A673 (cell line): ENCODE results near the gene CREB5. TPM values are rescaled to one million over a fixed set of nuclear protein-coding genes. Genes with fewer than 3 reads are reported as not detected.

Source experiments
- BruUV-seq: library from RNA; stranded (reverse); fragments of 400-500 nt; replicated peaks from 2 replicates; lab custom pipeline; 2021; lab: Mats Ljungman, UMichigan
- CTCF ChIA-PET: fragments of 300-600 bp; sonication (Branson Sonifier 250); formaldehyde crosslinking; loops from one replicate; lab custom pipeline; 2022; ENCODE audit warnings: antibody characterized with exemption; lab: Charles Lee
- POLR2A ChIA-PET: fragments of 300-600 bp; sonication (Branson Sonifier 250); formaldehyde crosslinking; loops from one replicate; lab custom pipeline; 2022; ENCODE audit warnings: antibody characterized with exemption; ENCODE audit not compliant: low non-redundant PET; lab: Charles Lee
- DNase-seq: peaks from one replicate; pipeline ENCODE4 v3.0.0-alpha.2; 2015; ENCODE audit warnings: low spot score
- H3K27ac ChIP-seq: fragments of 200-600 bp; sonication (generic); 2 replicates; pipeline ENCODE4 v1.5.1; 2016; ENCODE audit warnings: mixed run types, low read depth, mild to moderate bottlenecking, mixed read lengths, antibody characterized with exemption, low read length; ENCODE audit not compliant: poor library complexity, severe bottlenecking
- H3K27me3 ChIP-seq: fragments of 200-600 bp; sonication (generic); replicated peaks from 2 replicates; pipeline ENCODE4 v1.6.1; 2017; ENCODE audit warnings: mixed run types, low read depth, mild to moderate bottlenecking, mixed read lengths, antibody characterized with exemption, low read length; ENCODE audit not compliant: insufficient read depth, poor library complexity
- H3K36me3 ChIP-seq: fragments of 200-600 bp; sonication (generic); 2 replicates; pipeline ENCODE4 v1.6.1; 2016; ENCODE audit warnings: mixed run types, mild to moderate bottlenecking, mixed read lengths, antibody characterized with exemption, low read length; ENCODE audit not compliant: insufficient read depth, poor library complexity, severe bottlenecking
- H3K4me1 ChIP-seq: fragments of 200-600 bp; sonication (generic); 2 replicates; pipeline ENCODE4 v1.6.1; 2017; ENCODE audit warnings: mixed run types, mild to moderate bottlenecking, mixed read lengths, antibody characterized with exemption, low read length; ENCODE audit not compliant: insufficient read depth, poor library complexity, severe bottlenecking
- H3K4me3 ChIP-seq: fragments of 200-600 bp; sonication (generic); 2 replicates; pipeline ENCODE4 v1.5.1; 2016; ENCODE audit warnings: low read depth, mixed run types, mild to moderate bottlenecking, mixed read lengths, low read length; ENCODE audit not compliant: poor library complexity, severe bottlenecking
- H3K9me3 ChIP-seq: fragments of 200-600 bp; sonication (generic); 2 replicates; pipeline ENCODE4 v1.6.1; 2016; ENCODE audit warnings: mixed run types, low read depth, mild to moderate bottlenecking, mixed read lengths, antibody characterized with exemption, low read length; ENCODE audit not compliant: poor library complexity, severe bottlenecking
- EZH2 ChIP-seq: fragments of 200-600 bp; sonication (generic); IDR thresholded peaks from 2 replicates; pipeline ENCODE4 v1.6.1; 2017; ENCODE audit warnings: borderline replicate concordance, low read depth, mild to moderate bottlenecking, mixed read lengths, antibody characterized with exemption, low read length; ENCODE audit not compliant: poor library complexity, severe bottlenecking
- intact Hi-C: fragments of 100-400 bp; cut with micrococcal nuclease; formaldehyde crosslinking; loops from one replicate; pipeline ENCODE4 v1.10.0; 2022; ENCODE audit not compliant: unreplicated experiment
- total RNA-seq: library from RNA; stranded (reverse); gene quantifications from 2 replicates; pipeline ENCODE4 v1.2.3, GENCODE V29; 2021
- TF ChIP-seq, protein P1 (sequence below): fragments of 300-800, 200-600 bp; sonication (generic); conservative IDR thresholded peaks from 2 replicates; pipeline ENCODE4 v1.5.1; 2017; ENCODE audit warnings: low read depth, mild to moderate bottlenecking, antibody characterized with exemption, low read length, moderate library complexity, mixed read lengths

CREB5 gene
- total RNA-seq, 1 experiment from 2014 or later = 10.3 TPM

DNA sequence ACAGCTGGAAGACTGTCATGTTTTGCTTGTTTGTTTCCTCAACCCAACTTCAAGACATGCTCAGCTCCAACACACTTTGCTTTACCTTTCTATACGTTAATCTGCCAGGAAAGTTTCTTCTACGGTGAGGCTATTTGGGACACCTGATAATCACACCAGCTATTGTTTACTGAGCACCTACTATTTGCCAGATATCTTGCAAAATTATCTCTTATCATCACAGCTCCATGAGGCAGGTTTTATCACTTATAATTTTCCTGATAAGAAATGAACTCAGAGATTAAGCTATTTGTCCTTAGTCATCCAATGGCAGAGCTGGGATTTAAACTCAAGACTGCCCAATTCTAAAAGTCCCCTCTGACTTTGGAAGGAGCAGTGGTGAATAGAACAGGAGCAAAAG, 117.4 kb downstream of the CREB5 start:
- intact Hi-C loops = no loop called here
- H3K27me3 ChIP-seq = no peaks in the 10 kb centered on the region
- no TSS peak for BruUV-seq
- DNase-seq = no peak
- no peak overlapping the region for H3K27ac ChIP-seq
- TF ChIP-seq EZH2 = no peak
- TF ChIP-seq, protein P1, sequence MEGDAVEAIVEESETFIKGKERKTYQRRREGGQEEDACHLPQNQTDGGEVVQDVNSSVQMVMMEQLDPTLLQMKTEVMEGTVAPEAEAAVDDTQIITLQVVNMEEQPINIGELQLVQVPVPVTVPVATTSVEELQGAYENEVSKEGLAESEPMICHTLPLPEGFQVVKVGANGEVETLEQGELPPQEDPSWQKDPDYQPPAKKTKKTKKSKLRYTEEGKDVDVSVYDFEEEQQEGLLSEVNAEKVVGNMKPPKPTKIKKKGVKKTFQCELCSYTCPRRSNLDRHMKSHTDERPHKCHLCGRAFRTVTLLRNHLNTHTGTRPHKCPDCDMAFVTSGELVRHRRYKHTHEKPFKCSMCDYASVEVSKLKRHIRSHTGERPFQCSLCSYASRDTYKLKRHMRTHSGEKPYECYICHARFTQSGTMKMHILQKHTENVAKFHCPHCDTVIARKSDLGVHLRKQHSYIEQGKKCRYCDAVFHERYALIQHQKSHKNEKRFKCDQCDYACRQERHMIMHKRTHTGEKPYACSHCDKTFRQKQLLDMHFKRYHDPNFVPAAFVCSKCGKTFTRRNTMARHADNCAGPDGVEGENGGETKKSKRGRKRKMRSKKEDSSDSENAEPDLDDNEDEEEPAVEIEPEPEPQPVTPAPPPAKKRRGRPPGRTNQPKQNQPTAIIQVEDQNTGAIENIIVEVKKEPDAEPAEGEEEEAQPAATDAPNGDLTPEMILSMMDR = no peak
- H3K9me3 ChIP-seq = no peaks in the 10 kb centered on the region
- no peak overlapping the region for H3K4me3 ChIP-seq
- POLR2A ChIA-PET = no interaction called here
- no peaks in the 10 kb centered on the region for H3K4me1 ChIP-seq
- CTCF ChIA-PET = no interaction called here
- H3K36me3 ChIP-seq = no peaks in the 10 kb centered on the region

DNA sequence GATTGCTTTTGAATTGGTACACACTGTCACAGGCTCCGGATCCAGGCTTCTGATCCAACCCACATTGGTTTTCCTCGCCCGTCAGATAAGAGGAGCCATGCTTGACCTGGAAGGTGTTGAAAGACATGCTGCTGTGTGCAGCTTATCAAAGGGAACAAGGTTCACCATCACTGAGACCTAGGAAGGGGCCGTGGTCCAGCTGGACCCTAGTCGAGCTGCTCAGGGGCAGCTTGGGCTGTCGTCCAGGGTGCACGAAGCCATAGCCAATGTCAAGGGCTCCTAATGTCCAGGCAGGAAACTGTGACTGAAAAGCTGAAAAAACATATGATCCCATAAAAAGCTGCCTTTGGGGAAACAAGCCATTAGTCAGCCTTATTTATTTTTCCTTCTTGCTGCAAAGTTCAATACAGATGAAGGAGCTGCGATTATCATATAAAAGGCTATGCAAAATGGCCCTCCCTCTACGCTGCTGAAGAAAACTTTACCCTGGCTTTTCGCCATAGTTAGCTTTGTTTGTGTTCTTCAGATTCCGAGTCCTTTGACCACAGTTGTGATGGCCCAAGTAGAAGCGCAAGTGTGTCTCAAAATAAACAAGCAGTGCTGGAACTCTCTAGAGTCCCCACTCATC, 118.0 kb downstream of the CREB5 start:
- Histone ChIP-seq H3K27ac (no peak overlapping the region), H3K9me3 (no peaks in the 10 kb centered on the region), H3K4me3 (no peak overlapping the region), H3K27me3 (no peaks in the 10 kb centered on the region), H3K4me1 (no peaks in the 10 kb centered on the region), H3K36me3 (no peaks in the 10 kb centered on the region)
- ChIA-PET POLR2A (no interaction called here), CTCF (no interaction called here)
- no TSS peak for BruUV-seq
- no peak for DNase-seq
- TF ChIP-seq, protein P1 = no peak
- no peak for TF ChIP-seq EZH2
- intact Hi-C loops = no loop called here

DNA sequence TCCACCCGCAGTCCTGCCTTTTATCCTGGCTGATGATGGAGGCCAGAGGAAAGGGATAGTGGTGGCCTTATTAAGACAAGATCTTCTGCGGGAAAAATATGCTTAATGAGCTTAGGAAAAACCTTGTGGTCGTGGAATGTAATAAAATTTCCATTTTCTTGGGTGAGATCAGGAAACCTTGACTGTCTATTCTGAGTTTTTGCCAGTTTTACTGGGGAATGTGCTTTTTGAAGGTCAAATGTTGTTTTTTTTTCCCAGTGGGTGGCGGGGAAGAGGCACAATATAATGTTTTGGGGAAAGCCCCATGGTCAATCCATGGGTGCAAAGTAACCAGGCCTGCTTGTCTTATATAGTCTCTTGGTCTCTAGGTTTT, 118.5 kb downstream of the CREB5 start:
- H3K27ac ChIP-seq = no peak overlapping the region
- no peak for TF ChIP-seq EZH2
- TF ChIP-seq, protein P1 = no peak
- no peaks in the 10 kb centered on the region for H3K9me3 ChIP-seq
- DNase-seq = no peak
- no peak overlapping the region for H3K4me3 ChIP-seq
- no peaks in the 10 kb centered on the region for H3K4me1 ChIP-seq
- POLR2A ChIA-PET = no interaction called here
- BruUV-seq = no TSS peak
- peaks cover 4% of the 10 kb centered on the region for H3K27me3 ChIP-seq
- CTCF ChIA-PET = no interaction called here
- intact Hi-C loops = no loop called here
- no peaks in the 10 kb centered on the region for H3K36me3 ChIP-seq
